OCI-LY7 (cell line): ENCODE results near the gene TDRD7.

Experiments used
- CTCF ChIP-seq: fragments of 200-600 bp; sonication (generic); conservative IDR thresholded peaks from 2 replicates; pipeline ENCODE4 v1.5.1; 2014; ENCODE audit warnings: mild to moderate bottlenecking, antibody characterized with exemption, low read length, moderate library complexity, mixed read lengths
- EZH2phosphoT487 ChIP-seq: fragments of 200-600 bp; sonication (generic); IDR thresholded peaks from 2 replicates; pipeline ENCODE4 v1.6.1; 2018; ENCODE audit warnings: low read depth, borderline replicate concordance, mild to moderate bottlenecking, mixed run types, antibody characterized with exemption, low read length, moderate library complexity, mixed read lengths

GRCh38 chr9:97480749-97481148 is 68.9 kb downstream of the TDRD7 start:
- TF ChIP-seq CTCF = no peak
- TF ChIP-seq EZH2phosphoT487 = no peak
